HepG2 (cell line): Measurements from ENCODE around the gene MRPL58. TPM values are rescaled to one million over a fixed set of nuclear protein-coding genes. Genes with fewer than 3 reads are reported as not detected.

Experiments
- AHDC1 ChIP-seq: sonication (generic); formaldehyde crosslinking; IDR thresholded peaks from 2 replicates; pipeline ENCODE4 v1.5.1; 2020; ENCODE audit warnings: mild to moderate bottlenecking, missing genetic modification reagents, borderline replicate concordance
- ARHGAP35 ChIP-seq: sonication (generic); formaldehyde crosslinking; IDR thresholded peaks from 2 replicates; pipeline ENCODE4 v1.9.0; 2022; ENCODE audit warnings: mild to moderate bottlenecking, inconsistent platforms, moderate library complexity, missing genetic modification reagents, borderline replicate concordance
- CSRNP1 ChIP-seq: sonication (generic); formaldehyde crosslinking; IDR thresholded peaks from 2 replicates; pipeline ENCODE4 v1.8.1; 2023; ENCODE audit warnings: mild to moderate bottlenecking, missing genetic modification reagents
- ELF1 ChIP-seq: sonication (generic); formaldehyde crosslinking; IDR thresholded peaks from 2 replicates; pipeline ENCODE4 v1.4.0; 2020; ENCODE audit warnings: missing genetic modification reagents
- ETV6 ChIP-seq: sonication (generic); formaldehyde crosslinking; conservative IDR thresholded peaks from 2 replicates; pipeline ENCODE4 v1.4.0; 2020; ENCODE audit warnings: missing genetic modification reagents
- ISX ChIP-seq: sonication (generic); formaldehyde crosslinking; conservative IDR thresholded peaks from 2 replicates; pipeline ENCODE4 v1.5.0; 2020; ENCODE audit warnings: missing genetic modification reagents
- POGZ ChIP-seq: sonication (generic); formaldehyde crosslinking; IDR thresholded peaks from 2 replicates; pipeline ENCODE4 v1.4.0; 2020; ENCODE audit warnings: mild to moderate bottlenecking, missing genetic modification reagents
- SATB2 ChIP-seq: sonication (generic); formaldehyde crosslinking; IDR thresholded peaks from 2 replicates; pipeline ENCODE4 v1.5.0; 2020; ENCODE audit warnings: missing genetic modification reagents
- TCF7 ChIP-seq: sonication (generic); IDR thresholded peaks from 2 replicates; pipeline ENCODE4 v1.6.1; 2016; ENCODE audit warnings: antibody characterized with exemption, low read depth
- ZKSCAN5 ChIP-seq: sonication (generic); formaldehyde crosslinking; IDR thresholded peaks from 2 replicates; pipeline ENCODE4 v1.5.1; 2020; ENCODE audit warnings: mild to moderate bottlenecking, missing genetic modification reagents
- ZNF713 ChIP-seq: sonication (generic); formaldehyde crosslinking; IDR thresholded peaks from 2 replicates; pipeline ENCODE4 v1.4.0; 2020; ENCODE audit warnings: mild to moderate bottlenecking, missing genetic modification reagents
- polyA plus RNA-seq, 8 experiments: library from polyadenylated mRNA; depleted of rRNA in 3 of 8; stranded (reverse) in 7 of 8; unstranded in 1 of 8; fragments of >200 nt; fragmentation: Illumina TruSeq in 4 of 8; extraction: Trizol in 4 of 8; gene quantifications; 2 replicates each; pipeline versions ENCODE4 v1.2.1 to v1.2.3, GENCODE V29; 2011 to 2016; ENCODE audit warnings: low read depth in 4 of 8, missing spikeins in 1 of 8, mixed read lengths in 1 of 8; ENCODE audit not compliant: insufficient read depth in 1 of 8
- total RNA-seq, 5 experiments: library from RNA; depleted of rRNA; stranded (reverse); fragments of >200 nt; fragmentation: Illumina TruSeq; extraction: Trizol; gene quantifications; 2 replicates each; pipeline ENCODE4 v1.2.3, GENCODE V29; 2016; ENCODE audit warnings: low read depth in 1 of 5
- TF ChIP-seq, protein P1 (sequence below): sonication (generic); formaldehyde crosslinking; IDR thresholded peaks from 2 replicates; pipeline ENCODE4 v1.5.0; 2020; ENCODE audit warnings: mild to moderate bottlenecking, missing genetic modification reagents
- TF ChIP-seq, protein P2 (sequence below): sonication (generic); formaldehyde crosslinking; IDR thresholded peaks from 2 replicates; pipeline ENCODE4 v1.4.0; 2020; ENCODE audit warnings: mild to moderate bottlenecking, missing genetic modification reagents
- TF ChIP-seq, protein P3 (sequence below), 2 experiments: sonication (generic) in 1 of 2; formaldehyde crosslinking in 1 of 2; IDR thresholded peaks; 2 replicates each; pipeline versions ENCODE4 v1.4.0 to v1.6.1; 2018 to 2020; ENCODE audit warnings: missing genetic modification reagents in 2 of 2, borderline replicate concordance in 1 of 2, low read depth in 1 of 2, mild to moderate bottlenecking in 1 of 2, missing biosample characterization in 1 of 2
- TF ChIP-seq, protein P4 (sequence below): IDR thresholded peaks from 2 replicates; pipeline ENCODE4 v1.6.1; 2016; ENCODE audit warnings: low read depth, borderline replicate concordance
- TF ChIP-seq, protein P5 (sequence below): sonication (generic); formaldehyde crosslinking; IDR thresholded peaks from 2 replicates; pipeline ENCODE4 v1.4.0; 2020; ENCODE audit warnings: missing genetic modification reagents

MRPL58 gene
- total and polyA plus RNA-seq, 2 of the 13 experiments (the other 11 are each of a cell fraction or from before 2014, with no cell fraction given), result 44.9 to 68.9 TPM

GRCh38 chr17:75006653-75007052, 5.8 kb upstream of the MRPL58 start (continued):
- TF ChIP-seq, protein P1, sequence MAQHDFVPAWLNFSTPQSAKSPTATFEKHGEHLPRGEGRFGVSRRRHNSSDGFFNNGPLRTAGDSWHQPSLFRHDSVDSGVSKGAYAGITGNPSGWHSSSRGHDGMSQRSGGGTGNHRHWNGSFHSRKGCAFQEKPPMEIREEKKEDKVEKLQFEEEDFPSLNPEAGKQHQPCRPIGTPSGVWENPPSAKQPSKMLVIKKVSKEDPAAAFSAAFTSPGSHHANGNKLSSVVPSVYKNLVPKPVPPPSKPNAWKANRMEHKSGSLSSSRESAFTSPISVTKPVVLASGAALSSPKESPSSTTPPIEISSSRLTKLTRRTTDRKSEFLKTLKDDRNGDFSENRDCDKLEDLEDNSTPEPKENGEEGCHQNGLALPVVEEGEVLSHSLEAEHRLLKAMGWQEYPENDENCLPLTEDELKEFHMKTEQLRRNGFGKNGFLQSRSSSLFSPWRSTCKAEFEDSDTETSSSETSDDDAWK (CRISPR knock-in tag), result no peak
- TF ChIP-seq, protein P2, sequence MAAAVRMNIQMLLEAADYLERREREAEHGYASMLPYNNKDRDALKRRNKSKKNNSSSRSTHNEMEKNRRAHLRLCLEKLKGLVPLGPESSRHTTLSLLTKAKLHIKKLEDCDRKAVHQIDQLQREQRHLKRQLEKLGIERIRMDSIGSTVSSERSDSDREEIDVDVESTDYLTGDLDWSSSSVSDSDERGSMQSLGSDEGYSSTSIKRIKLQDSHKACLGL (CRISPR knock-in tag), result no peak
- TF ChIP-seq ARHGAP35 (no peak), ZNF713 (CRISPR knock-in tag) (no peak), AHDC1 (no peak), CSRNP1 (CRISPR knock-in tag) (no peak), POGZ (no peak), ISX (CRISPR knock-in tag) (no peak), TCF7 (no peak), ELF1 (CRISPR knock-in tag) (no peak), ZKSCAN5 (CRISPR knock-in tag) (no peak), SATB2 (CRISPR knock-in tag) (no peak), ETV6 (CRISPR knock-in tag) (no peak)
- TF ChIP-seq, protein P3, sequence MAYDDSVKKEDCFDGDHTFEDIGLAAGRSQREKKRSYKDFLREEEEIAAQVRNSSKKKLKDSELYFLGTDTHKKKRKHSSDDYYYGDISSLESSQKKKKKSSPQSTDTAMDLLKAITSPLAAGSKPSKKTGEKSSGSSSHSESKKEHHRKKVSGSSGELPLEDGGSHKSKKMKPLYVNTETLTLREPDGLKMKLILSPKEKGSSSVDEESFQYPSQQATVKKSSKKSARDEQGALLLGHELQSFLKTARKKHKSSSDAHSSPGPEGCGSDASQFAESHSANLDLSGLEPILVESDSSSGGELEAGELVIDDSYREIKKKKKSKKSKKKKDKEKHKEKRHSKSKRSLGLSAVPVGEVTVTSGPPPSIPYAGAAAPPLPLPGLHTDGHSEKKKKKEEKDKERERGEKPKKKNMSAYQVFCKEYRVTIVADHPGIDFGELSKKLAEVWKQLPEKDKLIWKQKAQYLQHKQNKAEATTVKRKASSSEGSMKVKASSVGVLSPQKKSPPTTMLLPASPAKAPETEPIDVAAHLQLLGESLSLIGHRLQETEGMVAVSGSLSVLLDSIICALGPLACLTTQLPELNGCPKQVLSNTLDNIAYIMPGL (CRISPR knock-in tag; IDR thresholded peaks at IDR 0.05; ENCODE audit: borderline replicate concordance in 1 of 2, low read depth in 1 of 2), result peak in 1 of 2 experiments; percentile 26; a peak in 1 of 4 replicates
- TF ChIP-seq, protein P4, sequence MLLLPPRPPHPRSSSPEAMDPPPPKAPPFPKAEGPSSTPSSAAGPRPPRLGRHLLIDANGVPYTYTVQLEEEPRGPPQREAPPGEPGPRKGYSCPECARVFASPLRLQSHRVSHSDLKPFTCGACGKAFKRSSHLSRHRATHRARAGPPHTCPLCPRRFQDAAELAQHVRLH, result no peak
- TF ChIP-seq, protein P5, sequence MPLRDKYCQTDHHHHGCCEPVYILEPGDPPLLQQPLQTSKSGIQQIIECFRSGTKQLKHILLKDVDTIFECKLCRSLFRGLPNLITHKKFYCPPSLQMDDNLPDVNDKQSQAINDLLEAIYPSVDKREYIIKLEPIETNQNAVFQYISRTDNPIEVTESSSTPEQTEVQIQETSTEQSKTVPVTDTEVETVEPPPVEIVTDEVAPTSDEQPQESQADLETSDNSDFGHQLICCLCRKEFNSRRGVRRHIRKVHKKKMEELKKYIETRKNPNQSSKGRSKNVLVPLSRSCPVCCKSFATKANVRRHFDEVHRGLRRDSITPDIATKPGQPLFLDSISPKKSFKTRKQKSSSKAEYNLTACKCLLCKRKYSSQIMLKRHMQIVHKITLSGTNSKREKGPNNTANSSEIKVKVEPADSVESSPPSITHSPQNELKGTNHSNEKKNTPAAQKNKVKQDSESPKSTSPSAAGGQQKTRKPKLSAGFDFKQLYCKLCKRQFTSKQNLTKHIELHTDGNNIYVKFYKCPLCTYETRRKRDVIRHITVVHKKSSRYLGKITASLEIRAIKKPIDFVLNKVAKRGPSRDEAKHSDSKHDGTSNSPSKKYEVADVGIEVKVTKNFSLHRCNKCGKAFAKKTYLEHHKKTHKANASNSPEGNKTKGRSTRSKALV (CRISPR knock-in tag), result 0 out of 2 replicates have a peak, but pooled peaks have one; percentile 37
